SU-DHL-6 (cell line): ENCODE results near the gene EEFSEC.

ENCODE experiments used
- H2AFZ ChIP-seq: fragments of 200-600 bp; sonication (generic); 2 replicates; pipeline ENCODE4 v1.6.1; 2014; ENCODE audit warnings: low read depth, mild to moderate bottlenecking, moderate library complexity, mixed read lengths, antibody characterized with exemption, low read length; ENCODE audit not compliant: severe bottlenecking
- H3F3A ChIP-seq: fragments of 200-600 bp; shearing (Covaris generic); 2 replicates; pipeline ENCODE4 v1.6.0; 2016; ENCODE audit warnings: antibody characterized with exemption, mild to moderate bottlenecking; ENCODE audit not compliant: insufficient read depth
- H3K27ac ChIP-seq: fragments of 200-600 bp; sonication (generic); 2 replicates; pipeline ENCODE4 v1.5.1; 2016; ENCODE audit warnings: low read depth, mild to moderate bottlenecking, low read length, moderate library complexity, mixed read lengths
- H3K27me3 ChIP-seq: fragments of 200-600 bp; sonication (generic), shearing (Covaris generic); 2 replicates; pipeline ENCODE4 v1.6.0; 2014; ENCODE audit warnings: mild to moderate bottlenecking, low read length
- H3K36me3 ChIP-seq: fragments of 200-600 bp; sonication (generic); 2 replicates; pipeline ENCODE4 v1.6.1; 2014; ENCODE audit warnings: mild to moderate bottlenecking, low read length, mixed read lengths
- H3K4me2 ChIP-seq: fragments of 300-600, 200-600 bp; shearing (Covaris generic), sonication (generic); 2 replicates; pipeline ENCODE4 v1.6.0; 2014; ENCODE audit warnings: low read length, low read depth, mild to moderate bottlenecking; ENCODE audit not compliant: poor library complexity, severe bottlenecking
- H3K4me3 ChIP-seq: fragments of 200-600 bp; sonication (generic); 2 replicates; pipeline ENCODE4 v1.5.1; 2014; ENCODE audit warnings: antibody characterized with exemption, low read length, mild to moderate bottlenecking, mixed read lengths; ENCODE audit not compliant: insufficient read depth, poor library complexity, severe bottlenecking
- H3K79me2 ChIP-seq: fragments of 200-600 bp; sonication (generic); 2 replicates; pipeline ENCODE4 v1.6.1; 2014; ENCODE audit warnings: mild to moderate bottlenecking, low read length, moderate library complexity; ENCODE audit not compliant: insufficient read depth
- H3K9ac ChIP-seq: fragments of 200-600 bp; sonication (generic); 2 replicates; pipeline ENCODE4 v1.7.0; 2014; ENCODE audit warnings: mild to moderate bottlenecking, low read length
- H3K9me2 ChIP-seq: fragments of 200-600 bp; sonication (generic); replicated peaks from 2 replicates; pipeline ENCODE4 v1.6.1; 2014; ENCODE audit warnings: low read length; ENCODE audit not compliant: insufficient read depth
- H3K9me3 ChIP-seq: fragments of 200-600 bp; sonication (generic); 2 replicates; pipeline ENCODE4 v1.6.1; 2014; ENCODE audit warnings: low read length, mixed read lengths; ENCODE audit not compliant: insufficient read depth
- H4K20me1 ChIP-seq: fragments of 200-600 bp; sonication (generic); 2 replicates; pipeline ENCODE4 v1.6.1; 2014; ENCODE audit warnings: low read depth, mild to moderate bottlenecking, antibody characterized with exemption, low read length, moderate library complexity, mixed read lengths
- CTCF ChIP-seq: fragments of 200-600 bp; sonication (generic); IDR thresholded peaks from one replicate; pipeline ENCODE4 v1.5.1; 2017; ENCODE audit warnings: antibody characterized with exemption, mild to moderate bottlenecking, low read length, moderate library complexity; ENCODE audit not compliant: insufficient read depth, poor library complexity, severe bottlenecking
- EZH2phosphoT487 ChIP-seq: fragments of 200-600 bp; sonication (generic), shearing (Covaris generic); conservative IDR thresholded peaks from 2 replicates; pipeline ENCODE4 v1.6.1; 2018; ENCODE audit warnings: mild to moderate bottlenecking, antibody characterized with exemption, low read length, moderate library complexity, mixed read lengths

Gene EEFSEC

GRCh38 chr3:128354788-128355542 is 201.7 kb downstream of the EEFSEC start:
- H3K27me3 ChIP-seq, result no peaks in the 10 kb centered on the region
- no peaks in the 10 kb centered on the region for H3F3A ChIP-seq
- H3K27ac ChIP-seq, result no peak overlapping the region
- TF ChIP-seq EZH2phosphoT487, result no peak
- TF ChIP-seq CTCF, result no peak
- no peaks in the 10 kb centered on the region for H3K9me3 ChIP-seq
- no peak overlapping the region for H2AFZ ChIP-seq
- H3K4me3 ChIP-seq, result no peak overlapping the region
- H3K36me3 ChIP-seq, result no peaks in the 10 kb centered on the region
- H4K20me1 ChIP-seq, result no peaks in the 10 kb centered on the region
- no peaks in the 10 kb centered on the region for H3K79me2 ChIP-seq
- H3K9ac ChIP-seq, result no peak overlapping the region
- no peak overlapping the region for H3K4me2 ChIP-seq
- no peaks in the 10 kb centered on the region for H3K9me2 ChIP-seq

- no peak overlapping the region for H2AFZ ChIP-seq
- no peaks in the 10 kb centered on the region for H3K9me3 ChIP-seq
- no peaks in the 10 kb centered on the region for H3F3A ChIP-seq
- H3K9ac ChIP-seq, result no peak overlapping the region
- H3K9me2 ChIP-seq, result no peaks in the 10 kb centered on the region
- H4K20me1 ChIP-seq, result no peaks in the 10 kb centered on the region
- no peaks in the 10 kb centered on the region for H3K27me3 ChIP-seq
- H3K79me2 ChIP-seq, result no peaks in the 10 kb centered on the region
- no peaks in the 10 kb centered on the region for H3K36me3 ChIP-seq
- no peak overlapping the region for H3K4me2 ChIP-seq
- TF ChIP-seq EZH2phosphoT487, result no peak
- TF ChIP-seq CTCF, result no peak
- no peak overlapping the region for H3K27ac ChIP-seq
- H3K4me3 ChIP-seq, result no peak overlapping the region
Measured at GRCh38 chr3:128355543-128355919, 202.2 kb downstream of the EEFSEC start.

DNA sequence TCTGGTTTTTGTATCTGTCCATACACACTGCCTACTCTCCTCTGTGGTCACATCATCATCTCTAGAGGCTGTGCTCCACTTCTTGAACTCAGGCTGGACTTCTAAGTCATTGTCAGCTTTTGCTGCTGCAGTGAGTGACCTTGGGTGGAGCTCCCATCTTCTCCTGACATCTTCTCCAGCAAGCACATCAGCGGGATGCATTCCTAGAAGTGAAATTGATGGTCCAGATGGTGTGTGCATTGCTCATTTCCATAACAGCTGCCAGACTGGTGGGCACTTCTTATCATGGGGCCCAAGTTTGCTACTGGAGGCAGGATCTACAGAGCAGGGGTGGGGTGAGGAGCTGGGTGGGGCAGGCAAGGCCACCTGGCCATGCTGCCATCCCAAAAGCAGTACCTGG is 203.5 kb downstream of the EEFSEC start:
- H3K27ac ChIP-seq, result no peak overlapping the region
- H3K79me2 ChIP-seq, result no peaks in the 10 kb centered on the region
- no peaks in the 10 kb centered on the region for H3K9me2 ChIP-seq
- H3K9ac ChIP-seq, result no peak overlapping the region
- H3K9me3 ChIP-seq, result no peaks in the 10 kb centered on the region
- no peak overlapping the region for H2AFZ ChIP-seq
- TF ChIP-seq CTCF, result no peak
- no peak for TF ChIP-seq EZH2phosphoT487
- no peaks in the 10 kb centered on the region for H3K36me3 ChIP-seq
- H3K27me3 ChIP-seq, result no peaks in the 10 kb centered on the region
- no peak overlapping the region for H3K4me2 ChIP-seq
- no peak overlapping the region for H3K4me3 ChIP-seq
- H4K20me1 ChIP-seq, result no peaks in the 10 kb centered on the region
- no peaks in the 10 kb centered on the region for H3F3A ChIP-seq
